Gastrocnemius medialis (tissue), 4 donors: ENCODE measurements around the gene PIK3CA. TPM values are rescaled to one million over a fixed set of nuclear protein-coding genes. Genes with fewer than 3 reads are reported as not detected.

Source experiments
- ATAC-seq, 2 donors: fragments of 150-250 bp; one replicate each; pipeline ENCODE4 v1.9.1; 2016
- DNase-seq, 2 donors: peaks; one replicate each; pipeline ENCODE4 v3.0.0-alpha.2; 2019
- H3K27ac ChIP-seq, 4 donors: fragments of 200-600 bp; sonication (generic); 1 replicate in 1 of 4; 2 replicates in 3 of 4; pipeline ENCODE4 v1.5.1; 2016 to 2018; ENCODE audit warnings: mild to moderate bottlenecking in 2 of 4, moderate library complexity in 1 of 4
- H3K27me3 ChIP-seq, 3 donors: fragments of 200-600 bp; sonication (generic) in 2 of 3; 1 replicate in 1 of 3; 2 replicates in 2 of 3; pipeline versions ENCODE4 v1.5.1 to v1.6.0; 2016 to 2019; ENCODE audit warnings: mild to moderate bottlenecking in 1 of 3, moderate library complexity in 1 of 3
- H3K36me3 ChIP-seq, 2 donors: fragments of 200-600 bp; sonication (generic) in 1 of 2; one replicate each; pipeline ENCODE4 v1.5.1; 2017 to 2018
- H3K4me1 ChIP-seq, 2 donors: fragments of 200-600 bp; sonication (generic) in 1 of 2; one replicate each; pipeline ENCODE4 v1.5.1; 2016 to 2017; ENCODE audit warnings: mild to moderate bottlenecking in 2 of 2
- H3K4me3 ChIP-seq, 4 donors: fragments of 200-600 bp; sonication (generic) in 3 of 4; 1 replicate in 1 of 4; 2 replicates in 3 of 4; pipeline ENCODE4 v1.5.1; 2016 to 2019; ENCODE audit warnings: mild to moderate bottlenecking in 2 of 4
- H3K9me3 ChIP-seq, 3 donors: fragments of 200-600 bp; sonication (generic) in 2 of 3; 1 replicate in 1 of 3; 2 replicates in 2 of 3; pipeline ENCODE4 v1.5.1; 2016 to 2019
- CTCF ChIP-seq, 5 experiments: fragments of 450-650 bp in 3 of 5; fragments of 200-600 bp in 2 of 5; sonication (generic) in 2 of 5; IDR thresholded peaks in 4 of 5; conservative IDR thresholded peaks in 1 of 5; 1 replicate in 4 of 5; 2 replicates in 1 of 5; pipeline ENCODE4 v1.5.1; 2016 to 2019; ENCODE audit warnings: antibody characterized with exemption in 5 of 5, mild to moderate bottlenecking in 3 of 5, moderate library complexity in 3 of 5
- POLR2A ChIP-seq, 2 donors: fragments of 450-650 bp; IDR thresholded peaks; one replicate each; pipeline ENCODE4 v1.6.1; 2017; ENCODE audit warnings: antibody characterized with exemption in 2 of 2, mild to moderate bottlenecking in 2 of 2, moderate library complexity in 2 of 2
- in situ Hi-C, 4 donors: fragments of 200-750 bp; cut with MboI; loops; one replicate each; pipeline versions ENCODE4 v1.15.0 to v1.8.0; 2017; ENCODE audit warnings: low sequenced_read_pairs in 4 of 4
- intact Hi-C: fragments of 100-400 bp; cut with DNase I; formaldehyde crosslinking; loops from one replicate; pipeline ENCODE4 v1.15.1; 2023; ENCODE audit warnings: low total_unique reads
- total RNA-seq, 4 donors: library from RNA; depleted of rRNA; stranded (reverse); fragments of >200 nt; gene quantifications; one replicate each; pipeline versions ENCODE4 v1.1.0 to v1.2.3, GENCODE V29; 2016

Gene PIK3CA
- total RNA-seq, 4 donors from 2014 or later, result 16.0 to 29.4 (median 23.1) TPM

- Histone ChIP-seq H3K4me1 (no peaks in the 10 kb centered on the region), H3K36me3 (no peaks in the 10 kb centered on the region), H3K27ac (no peak overlapping the region), H3K27me3 (no peaks in the 10 kb centered on the region), H3K4me3 (no peak overlapping the region), H3K9me3 (no peaks in the 10 kb centered on the region)
- no peak for ATAC-seq
- TF ChIP-seq POLR2A (IDR thresholded peaks at IDR 0.05) (no peak), CTCF (IDR thresholded peaks at IDR 0.05 in 4 of 5, conservative IDR thresholded peaks at IDR 0.05 in 1 of 5) (no peak)
- intact Hi-C loops (no loop called here), in situ Hi-C loops (loop anchor here in 2 of 4 donors (25.0 kb wide), 2 partner anchors 429 to 479 kb away; partner anchors contain the start of genes ACTL6A (in 1 of the 2), MRPL47 (in 1 of the 2) and NDUFB5 (in 1 of the 2))
- DNase-seq, result no peak
These were observed 14.6 kb upstream of the PIK3CA start for GRCh38 chr3:179133575-179133974.

- TF ChIP-seq CTCF (IDR thresholded peaks at IDR 0.05 in 4 of 5, conservative IDR thresholded peaks at IDR 0.05 in 1 of 5) (no peak), POLR2A (IDR thresholded peaks at IDR 0.05) (no peak)
- H3K4me1 ChIP-seq, result no peaks in the 10 kb centered on the region
- no peaks in the 10 kb centered on the region for H3K27me3 ChIP-seq
- DNase-seq (no peak), ATAC-seq (no peak)
- no peak overlapping the region for H3K4me3 ChIP-seq
- intact Hi-C loops (no loop called here), in situ Hi-C loops (loop anchor here in 2 of 4 donors (25.0 kb wide), 2 partner anchors 426 to 476 kb away; partner anchors contain the start of genes ACTL6A (in 1 of the 2), MRPL47 (in 1 of the 2) and NDUFB5 (in 1 of the 2))
- H3K27ac ChIP-seq, result no peak overlapping the region
- no peaks in the 10 kb centered on the region for H3K36me3 ChIP-seq
- no peaks in the 10 kb centered on the region for H3K9me3 ChIP-seq
These were observed 12.0 kb upstream of the PIK3CA start for GRCh38 chr3:179136195-179136594.

GRCh38 chr3:179141890-179142289, 6.3 kb upstream of the PIK3CA start:
- Histone ChIP-seq H3K4me1 (peaks cover 0 to 3% of the 10 kb centered on the region in 2 donors), H3K36me3 (no peaks in the 10 kb centered on the region), H3K27me3 (no peaks in the 10 kb centered on the region), H3K27ac (no peak overlapping the region), H3K9me3 (no peaks in the 10 kb centered on the region), H3K4me3 (no peak overlapping the region)
- intact Hi-C loops (no loop called here), in situ Hi-C loops (loop anchor here (5.0 to 25.0 kb wide), 5 partner anchors 170 to 470 kb away; partner anchors contain the start of genes ACTL6A (in 1 of the 4), MRPL47 (in 1 of the 4), NDUFB5 (in 1 of the 4) and ZNF639 (in 1 of the 4))
- TF ChIP-seq POLR2A (IDR thresholded peaks at IDR 0.05) (no peak), CTCF (IDR thresholded peaks at IDR 0.05 in 4 of 5, conservative IDR thresholded peaks at IDR 0.05 in 1 of 5) (no peak)
- DNase-seq (no peak), ATAC-seq (no peak)

GRCh38 chr3:179146911-179147513, 1.1 kb upstream of the PIK3CA start:
- intact Hi-C loops (loop anchor here (1.0 to 5.0 kb wide), 5 partner anchors 35 to 455 kb away; partner anchors contain the start of genes ACTL6A, MRPL47 and NDUFB5), in situ Hi-C loops (loop anchor here (10.0 to 25.0 kb wide), 4 partner anchors 168 to 465 kb away; partner anchors contain the start of genes ACTL6A (in 1 of the 4), MRPL47 (in 1 of the 4), NDUFB5 (in 1 of the 4) and ZNF639 (in 1 of the 4))
- H3K27me3 ChIP-seq, result no peaks in the 10 kb centered on the region
- H3K27ac ChIP-seq, result peak overlapping the region; percentile 93 to 98 (median 94)
- peaks cover 28 to 29% of the 10 kb centered on the region in 2 donors for H3K4me1 ChIP-seq
- no peak for DNase-seq
- peak overlapping the region; percentile 68 to 96 (median 94) for H3K4me3 ChIP-seq
- TF ChIP-seq CTCF (IDR thresholded peaks at IDR 0.05 in 4 of 5, conservative IDR thresholded peaks at IDR 0.05 in 1 of 5), result peak; percentile 37 to 73 (median 65)
- no peak for TF ChIP-seq POLR2A (IDR thresholded peaks at IDR 0.05)
- peak; percentile 43 to 44 for ATAC-seq
- no peaks in the 10 kb centered on the region for H3K9me3 ChIP-seq
- H3K36me3 ChIP-seq, result no peaks in the 10 kb centered on the region
